CD4-positive, alpha-beta T cell treated with Interleukin-6 for 4 hours (primary cell): Measurements from ENCODE around the gene LBHD1.
A peak's percentile ranks its signal among the peaks of the same experiment; 100 is the strongest.
"Not testable (repeated sequence)": the region's sequence is repeated elsewhere in the genome, so short reads cannot be mapped to it uniquely, and the experiment has no call there.

Source experiments
- DNase-seq: peaks from one replicate; pipeline ENCODE4 v3.0.0-alpha.2; 2020; ENCODE audit warnings: mixed read lengths

Gene LBHD1

GRCh38 chr11:62656796-62657429 lies 15.2 kb downstream of the LBHD1 start:
- no peak for DNase-seq

- DNase-seq = no peak
Observed at GRCh38 chr11:62654297-62654696, 17.8 kb downstream of the LBHD1 start.

DNA sequence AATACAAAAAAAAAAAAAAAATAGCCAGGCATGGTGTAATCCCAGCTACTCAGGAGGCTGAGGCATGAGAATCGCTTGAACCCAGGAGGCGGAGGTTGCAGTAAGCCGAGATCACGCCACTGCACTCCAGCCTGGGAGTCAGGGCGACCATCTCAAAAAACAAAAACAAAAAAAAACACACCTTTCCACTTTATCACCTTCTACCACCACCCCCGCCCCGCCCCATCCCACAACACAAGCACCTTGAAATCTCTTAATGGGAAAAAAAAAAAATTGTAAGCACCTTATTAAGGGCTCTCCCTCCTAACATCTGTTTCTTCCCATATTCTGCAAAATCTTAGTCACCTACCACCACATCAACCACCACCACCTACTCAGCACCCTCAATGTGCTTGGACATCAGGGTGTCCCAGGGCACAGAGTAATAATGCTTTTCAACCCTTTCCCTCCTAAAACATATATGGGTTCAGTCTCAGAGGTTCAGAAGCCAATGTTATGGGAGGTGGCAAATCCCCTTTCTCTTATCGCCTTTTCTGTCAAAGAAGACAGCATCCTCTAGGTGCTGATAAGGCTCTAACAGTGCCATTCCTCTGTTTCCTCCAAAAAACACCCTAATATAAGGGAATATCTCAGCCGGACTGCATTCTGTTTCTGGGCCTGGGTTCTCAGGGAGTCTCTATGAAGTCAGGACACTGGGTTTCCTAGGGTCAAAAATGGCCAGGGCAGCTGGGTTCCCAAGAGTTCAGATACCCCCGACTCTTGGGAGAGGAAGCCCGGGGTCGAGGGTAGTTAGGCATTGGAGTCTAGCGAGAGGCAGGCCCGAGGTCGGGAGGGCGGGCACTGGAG lies 19.7 kb downstream of the LBHD1 start:
- peak; percentile 57 for DNase-seq

GRCh38 chr11:62650283-62650682 lies 21.8 kb downstream of the LBHD1 start:
- DNase-seq = not testable (repeated sequence)

GRCh38 chr11:62649486-62649885 lies 22.6 kb downstream of the LBHD1 start:
- no peak for DNase-seq

DNA sequence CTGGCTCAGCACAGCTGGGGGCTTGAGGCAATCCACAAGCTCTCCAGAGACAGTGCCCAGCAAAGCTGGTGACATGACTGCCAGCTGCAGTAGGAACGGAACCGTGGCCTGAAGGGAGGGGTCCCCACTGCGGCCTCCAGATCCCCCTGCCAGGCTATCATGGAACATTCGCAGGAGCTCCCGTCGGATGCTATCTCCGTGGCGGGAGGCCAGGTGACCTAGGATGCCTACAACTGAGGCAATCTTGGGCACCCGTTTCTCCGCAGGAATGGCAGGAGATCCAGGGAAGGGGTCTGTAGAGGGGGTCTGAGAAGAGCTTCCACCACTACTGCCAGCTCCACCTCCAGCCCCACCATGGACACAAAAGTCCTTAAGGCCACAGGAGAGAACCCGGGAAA lies 23.1 kb downstream of the LBHD1 start:
- DNase-seq = no peak

GRCh38 chr11:62648185-62648966 lies 23.7 kb downstream of the LBHD1 start:
- DNase-seq = no peak

- DNase-seq = no peak
Observed at GRCh38 chr11:62647609-62648005, 24.5 kb downstream of the LBHD1 start.

DNA sequence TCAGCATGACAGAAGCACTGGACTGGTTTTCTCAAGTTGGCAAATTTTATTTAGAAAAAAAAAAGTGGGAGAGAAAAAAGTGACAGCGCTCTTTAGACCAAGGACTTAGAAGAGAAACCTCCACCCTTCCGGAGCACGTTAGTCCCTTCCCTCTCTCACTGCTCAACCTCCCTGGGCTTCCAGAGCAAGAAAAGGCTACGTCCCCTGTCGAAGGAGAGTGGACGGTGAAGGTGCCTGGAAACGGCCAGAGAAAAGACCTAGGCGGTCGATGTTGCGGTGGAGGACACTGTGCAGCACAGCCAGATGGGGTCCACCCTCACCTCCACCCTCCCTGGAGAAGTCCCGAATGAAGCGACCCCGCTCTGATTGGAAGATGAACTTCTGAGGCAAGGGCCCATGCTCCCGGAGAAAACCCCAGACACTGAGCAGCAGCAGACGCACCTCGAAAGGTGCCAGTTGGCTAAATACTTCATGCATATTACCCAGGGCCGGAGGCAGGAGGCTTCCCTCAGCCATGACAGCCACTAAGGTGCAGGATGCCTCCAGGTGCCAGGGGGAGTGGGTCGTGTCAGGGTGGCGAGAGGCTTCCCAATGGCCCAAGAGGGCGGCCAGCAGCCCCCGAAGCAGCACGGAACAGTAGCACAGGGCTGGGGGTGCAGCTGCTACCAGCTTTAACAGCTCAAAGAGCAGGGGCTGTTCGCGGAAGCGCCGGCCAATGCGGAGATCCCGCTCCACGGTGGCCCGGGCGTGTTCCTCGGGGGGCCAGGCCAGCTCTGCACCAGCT lies 25.1 kb downstream of the LBHD1 start:
- DNase-seq = no peak

GRCh38 chr11:62645946-62646824 lies 25.9 kb downstream of the LBHD1 start, which contains the start of gene GANAB:
GANAB (minus strand) TSS chr11:62646613; CDS start chr11:62646599, 14 bp downstream.
- DNase-seq = peak; percentile 100

DNA sequence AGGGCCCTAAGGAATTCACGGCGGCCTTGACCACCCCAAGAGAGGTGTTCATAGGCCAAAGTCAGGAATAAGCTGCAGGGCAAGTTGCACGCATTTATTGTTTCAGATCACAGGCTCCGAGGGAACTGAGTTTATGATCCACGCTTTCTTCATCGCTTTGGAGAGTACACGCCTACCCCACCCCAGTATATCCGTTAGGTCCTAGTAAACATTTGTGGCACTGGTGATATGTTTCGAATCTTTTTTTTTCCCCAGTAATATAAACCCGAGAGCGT lies 26.5 kb downstream of the LBHD1 start:
- DNase-seq = no peak

DNA sequence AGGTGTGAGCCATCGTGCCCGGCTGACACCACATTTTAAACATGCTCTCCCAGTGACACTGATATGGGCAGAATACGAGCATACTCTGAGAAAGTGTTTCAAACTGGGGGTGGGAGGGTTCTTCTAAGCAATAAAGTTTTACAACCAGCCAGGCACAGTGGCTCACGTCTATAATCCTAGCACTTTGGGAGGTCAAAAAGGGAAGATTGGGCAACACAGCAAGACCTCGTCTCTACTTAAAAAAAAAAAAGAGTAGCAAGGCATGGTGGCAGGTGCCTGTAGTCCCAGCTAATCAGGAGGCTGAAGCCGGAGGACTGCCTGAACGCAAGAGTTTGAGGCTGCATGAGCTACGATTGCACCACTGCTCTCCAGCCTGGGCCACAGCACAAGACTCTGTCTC lies 27.8 kb downstream of the LBHD1 start:
- no peak for DNase-seq

GRCh38 chr11:62632492-62632891 lies 39.6 kb downstream of the LBHD1 start:
- no peak for DNase-seq

DNA sequence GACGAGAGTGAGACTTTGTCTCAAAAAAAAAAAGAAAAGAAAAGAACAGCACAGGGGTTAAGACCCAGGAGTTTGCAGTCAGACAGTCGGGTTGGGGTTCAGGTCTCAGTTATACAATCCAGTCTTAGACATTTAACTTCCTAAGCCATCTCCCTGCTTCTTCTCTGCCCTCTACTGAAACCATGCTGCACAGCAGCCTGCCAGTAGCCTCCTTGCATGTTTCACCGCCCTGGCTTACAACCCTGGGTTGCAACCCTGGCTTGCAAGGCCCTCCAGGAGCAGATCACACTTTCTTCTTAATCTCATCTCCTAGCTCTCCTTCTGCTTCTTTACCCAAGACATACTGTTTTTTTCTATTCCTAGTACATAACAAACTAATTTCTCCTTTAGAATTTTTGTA lies 44.4 kb downstream of the LBHD1 start:
- no peak for DNase-seq

- no peak for DNase-seq
Observed at GRCh38 chr11:62622476-62623089, 49.5 kb downstream of the LBHD1 start.

DNA sequence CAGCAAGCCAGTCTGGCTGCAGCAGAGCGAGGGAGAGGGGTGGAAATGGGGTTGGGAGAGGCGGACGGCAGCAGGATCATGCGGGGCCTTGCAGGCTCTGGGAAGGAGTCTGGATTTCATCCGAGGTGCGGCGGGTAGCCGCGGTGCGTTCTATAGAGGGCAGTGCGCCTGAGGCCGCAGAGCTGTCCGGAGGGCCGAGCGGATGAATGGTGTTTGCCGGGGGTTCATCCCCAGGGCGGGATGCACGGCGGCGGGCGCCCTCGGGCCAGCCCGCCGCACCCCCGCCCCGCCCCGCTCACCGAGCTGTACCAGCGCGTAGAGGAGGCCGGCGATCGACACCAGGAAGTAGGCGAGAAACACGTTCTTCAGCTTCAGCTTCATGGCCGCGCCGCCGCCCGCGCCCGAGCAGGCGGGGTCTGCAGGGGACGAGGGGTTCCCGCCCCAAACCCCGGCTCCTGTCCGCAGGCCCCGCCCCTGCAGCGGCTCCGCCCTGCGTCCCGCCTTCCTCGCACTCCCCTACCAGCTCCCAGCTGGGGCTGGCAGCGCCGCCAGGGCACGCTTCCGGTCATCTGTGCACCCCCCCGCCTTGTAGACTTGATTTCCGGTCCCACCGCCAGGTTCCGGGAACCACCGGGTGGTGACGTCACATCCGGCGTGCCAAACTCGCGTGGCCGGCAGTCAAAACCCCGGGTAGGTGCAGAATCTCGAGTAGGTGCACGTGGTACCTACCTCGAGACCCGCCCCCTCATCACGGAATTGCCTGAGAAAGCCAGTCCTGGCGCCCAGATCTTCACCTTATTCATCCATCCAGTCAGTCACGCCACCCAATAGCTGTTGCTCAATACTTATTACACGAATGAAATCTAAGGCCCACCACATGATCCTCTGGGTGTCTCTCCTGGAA lies 50.2 kb downstream of the LBHD1 start, which contains the start of gene B3GAT3:
TSS of gene B3GAT3 (minus strand) at position 420 of the 904 bp plus-strand sequence. CDS start at position 381, 39 bp downstream.
- peak; percentile 97 for DNase-seq

GRCh38 chr11:62621027-62621566 lies 51.0 kb downstream of the LBHD1 start:
- DNase-seq = no peak

- not testable (repeated sequence) for DNase-seq
Observed at GRCh38 chr11:62616957-62617356, 55.1 kb downstream of the LBHD1 start.

DNA sequence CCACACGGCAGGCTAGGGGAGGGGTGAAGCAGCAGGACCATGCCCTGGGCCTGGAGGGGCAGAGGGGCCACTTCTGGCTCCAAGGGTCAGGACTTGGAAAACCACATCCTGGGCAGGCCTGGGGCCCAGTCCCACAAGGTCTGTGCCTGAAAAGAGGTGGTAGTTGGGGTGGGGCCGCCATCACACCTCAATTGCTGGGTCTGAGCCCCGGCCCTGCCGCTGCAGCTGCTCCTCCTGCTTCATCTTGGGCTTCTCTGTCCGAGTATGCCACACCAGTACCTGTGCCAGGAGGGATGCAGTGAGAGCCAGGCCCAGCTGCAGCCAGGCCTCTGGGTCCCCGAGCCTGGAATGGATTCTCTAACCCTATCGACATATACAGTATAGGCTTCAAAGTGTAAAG lies 56.5 kb downstream of the LBHD1 start:
- no peak for DNase-seq

DNA sequence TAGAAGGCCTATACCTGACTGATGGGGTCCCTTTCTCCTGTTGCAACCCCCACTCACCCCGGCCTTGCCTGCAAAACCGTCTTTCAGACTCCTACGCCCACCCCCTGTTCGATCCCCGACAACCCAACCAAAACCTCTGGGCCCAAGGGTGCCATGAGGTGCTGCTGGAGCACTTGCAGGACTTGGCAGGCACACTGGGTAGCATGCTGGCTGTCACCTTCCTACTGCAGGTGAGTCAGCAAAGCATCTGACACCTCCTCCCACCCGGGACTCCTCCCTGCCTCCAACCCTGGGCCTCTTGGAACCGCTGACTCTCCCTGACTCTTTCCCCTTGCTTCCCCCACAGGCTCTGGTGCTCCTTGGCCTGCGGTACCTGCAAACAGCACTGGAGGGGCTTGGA lies 57.8 kb downstream of the LBHD1 start:
- peak; percentile 47 for DNase-seq
